Stimulated activated CD8-positive, alpha-beta memory T cell treated with anti-CD3 and anti-CD28 coated beads, Interleukin-12 subunit alpha, Interleukin-12 subunit beta, amount 100 ng/mL, for 24 hours (primary cell): Measurements from ENCODE around the gene LGR6.
"Not testable (repeated sequence)": the region's sequence is repeated elsewhere in the genome, so short reads cannot be mapped to it uniquely, and the experiment has no call there.

Experiments
- DNase-seq: peaks from one replicate; pipeline ENCODE4 v3.0.0-alpha.2; 2020; ENCODE audit errors: extremely low read depth

Gene LGR6

DNA sequence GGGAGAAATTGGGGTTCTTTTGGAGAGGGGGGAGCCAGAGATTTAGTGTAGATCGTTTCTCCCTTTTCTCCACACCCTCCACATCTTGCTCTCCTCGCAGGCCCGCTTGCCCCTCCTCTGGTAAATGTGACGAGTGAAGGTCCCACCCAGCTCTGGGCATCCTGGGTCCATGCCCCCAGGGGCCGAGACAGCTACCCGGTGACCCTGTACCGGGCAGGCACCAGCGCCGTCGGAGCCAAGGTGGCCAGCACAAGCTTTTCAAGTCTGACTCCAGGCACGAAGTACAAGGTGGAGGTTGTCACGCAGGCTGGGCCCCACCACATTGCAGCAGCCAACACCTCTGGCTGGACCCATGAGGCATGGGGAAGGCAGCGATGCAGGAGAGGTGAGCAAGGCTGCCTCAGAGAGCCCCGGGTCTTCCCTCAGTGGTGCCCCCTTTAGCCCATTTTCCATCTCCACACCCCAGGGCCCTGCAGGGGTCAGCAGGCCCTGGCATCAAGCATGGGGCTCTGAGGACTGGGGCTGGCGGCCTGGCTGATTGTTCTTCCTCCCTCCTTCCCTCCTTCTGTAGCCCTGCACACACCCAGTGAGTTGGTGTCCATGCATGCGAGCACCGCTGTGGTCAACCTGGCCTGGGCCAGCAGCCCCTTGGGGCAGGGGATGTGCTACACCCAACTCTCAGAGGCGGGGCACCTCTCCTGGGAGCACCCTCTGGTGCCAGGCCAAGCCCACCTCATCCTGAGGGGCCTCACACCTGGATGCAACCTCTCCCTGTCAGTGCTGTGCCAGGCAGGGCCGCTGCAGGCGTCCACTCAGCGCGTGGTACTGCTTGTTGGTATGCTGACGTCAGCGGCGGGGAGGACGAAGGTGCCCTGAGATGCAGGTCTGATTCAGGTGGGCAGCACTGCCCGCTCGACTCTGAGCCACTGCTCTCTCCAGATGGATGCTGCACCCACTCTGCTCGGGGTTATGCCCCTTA, 16.4 kb upstream of the LGR6 start:
- DNase-seq, result no peak

DNA sequence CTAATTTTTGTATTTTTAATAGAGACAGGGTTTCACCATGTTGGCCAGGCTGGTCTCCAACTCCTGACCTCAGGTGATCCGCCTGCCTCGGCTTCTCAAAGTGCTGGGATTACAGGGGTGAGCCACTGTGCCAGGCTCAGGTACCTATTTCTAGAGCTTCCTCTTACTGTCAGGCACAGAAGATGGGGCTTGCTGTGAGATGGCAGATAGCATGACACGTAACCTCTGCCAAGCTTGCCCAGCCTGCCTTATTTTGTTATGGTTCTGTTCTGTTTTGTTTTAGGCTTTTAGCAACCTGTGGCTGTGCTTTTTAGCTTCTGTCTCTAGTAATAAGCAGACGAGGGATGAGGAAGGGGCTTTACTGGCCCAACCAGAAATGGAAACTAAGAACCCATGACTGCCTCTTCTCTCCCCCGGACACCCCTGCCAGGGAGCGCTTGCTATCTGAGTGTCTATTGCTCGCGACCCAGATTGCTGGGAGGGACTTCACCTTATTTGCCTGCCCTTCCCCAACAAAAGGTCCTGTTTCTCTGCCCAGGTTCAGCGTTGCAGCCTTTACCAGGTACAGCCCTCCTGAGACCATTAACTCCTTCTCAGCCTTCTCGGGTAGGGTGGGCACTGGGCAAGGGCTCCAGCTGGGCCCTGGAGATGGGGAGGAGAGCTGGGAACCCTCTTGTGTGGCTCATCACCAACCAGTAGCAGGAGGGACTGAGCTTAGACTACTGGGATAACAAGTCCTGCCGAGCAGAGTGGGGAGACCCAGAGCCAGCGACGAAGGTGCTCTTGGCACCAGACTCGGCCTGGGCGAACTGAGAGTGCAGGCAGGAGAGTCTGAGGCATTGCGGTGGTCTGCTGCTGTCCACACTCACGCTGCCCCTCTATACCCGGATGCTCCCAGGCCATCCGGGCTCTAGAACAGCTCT, 13.5 kb upstream of the LGR6 start:
- no peak for DNase-seq

GRCh38 chr1:202180751-202181139, 12.9 kb upstream of the LGR6 start:
- DNase-seq, result not testable (repeated sequence)

GRCh38 chr1:202181586-202181985, 12.0 kb upstream of the LGR6 start:
- DNase-seq, result no peak

DNA sequence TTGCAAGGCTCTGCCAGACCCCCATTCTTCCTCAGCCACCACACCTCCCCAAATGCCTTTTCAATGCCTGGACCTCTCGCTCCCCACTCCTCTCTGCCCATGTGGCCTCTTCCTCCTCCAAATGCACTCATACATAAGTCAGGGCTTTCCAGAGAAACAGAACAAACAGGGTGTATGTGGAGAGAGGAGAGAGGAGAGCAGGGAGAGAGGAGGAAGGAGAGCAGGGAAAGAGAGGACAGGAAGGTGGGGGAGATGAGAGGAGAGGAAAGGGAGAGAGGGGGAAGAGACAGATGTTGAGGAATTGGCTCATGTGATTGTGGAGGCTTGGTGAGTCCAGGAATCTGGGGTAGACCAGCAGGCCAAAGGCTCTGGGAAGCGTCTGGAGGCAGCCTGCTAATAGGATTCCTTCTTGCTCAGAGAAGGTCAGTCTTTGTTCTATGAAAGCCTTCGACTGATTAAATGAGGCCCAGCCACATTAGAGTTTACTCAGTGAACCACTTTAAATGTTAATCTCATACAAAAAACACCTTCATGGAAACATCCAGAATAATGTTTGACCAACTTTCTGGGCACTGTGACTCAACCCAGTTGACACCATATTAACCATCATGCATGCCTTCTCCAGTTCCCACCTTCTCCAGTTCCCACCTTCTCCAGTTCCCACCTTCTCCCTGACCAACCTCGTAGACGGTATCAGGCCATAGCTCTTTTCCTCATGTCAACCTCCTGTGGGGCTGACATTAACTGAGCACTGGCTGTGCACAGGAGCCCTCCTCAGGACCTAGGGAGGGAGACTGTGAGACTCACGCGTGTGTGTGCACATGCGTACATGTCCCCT, 11.3 kb upstream of the LGR6 start:
- no peak for DNase-seq

GRCh38 chr1:202184750-202185460, 8.7 kb upstream of the LGR6 start:
- DNase-seq, result no peak

DNA sequence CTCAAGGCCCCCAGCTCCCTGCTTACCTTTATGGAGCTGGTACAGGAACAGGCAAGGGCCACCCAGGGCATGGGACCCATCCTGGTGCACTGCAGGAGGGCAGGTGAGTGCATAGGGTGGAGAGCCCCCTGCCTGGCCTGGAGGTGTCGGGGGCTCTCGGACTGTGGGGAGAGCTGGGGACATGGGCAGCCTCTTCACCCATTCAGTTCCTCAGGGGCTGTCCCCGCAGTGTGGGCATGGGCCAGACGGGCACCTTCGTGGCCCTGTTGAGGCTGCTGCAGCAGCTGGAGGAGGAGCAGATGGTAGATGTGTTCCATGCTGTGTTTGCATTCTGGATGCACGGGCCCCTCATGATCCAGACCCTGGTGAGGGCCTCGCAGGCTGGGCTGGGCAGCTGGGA, 7.3 kb upstream of the LGR6 start:
- DNase-seq, result no peak

GRCh38 chr1:202187041-202187671, 6.4 kb upstream of the LGR6 start:
- no peak for DNase-seq

- DNase-seq, result no peak
Observed at GRCh38 chr1:202187697-202188407, 5.7 kb upstream of the LGR6 start.

- DNase-seq, result peak; percentile 60
Observed at GRCh38 chr1:202189001-202189790, 4.4 kb upstream of the LGR6 start.

DNA sequence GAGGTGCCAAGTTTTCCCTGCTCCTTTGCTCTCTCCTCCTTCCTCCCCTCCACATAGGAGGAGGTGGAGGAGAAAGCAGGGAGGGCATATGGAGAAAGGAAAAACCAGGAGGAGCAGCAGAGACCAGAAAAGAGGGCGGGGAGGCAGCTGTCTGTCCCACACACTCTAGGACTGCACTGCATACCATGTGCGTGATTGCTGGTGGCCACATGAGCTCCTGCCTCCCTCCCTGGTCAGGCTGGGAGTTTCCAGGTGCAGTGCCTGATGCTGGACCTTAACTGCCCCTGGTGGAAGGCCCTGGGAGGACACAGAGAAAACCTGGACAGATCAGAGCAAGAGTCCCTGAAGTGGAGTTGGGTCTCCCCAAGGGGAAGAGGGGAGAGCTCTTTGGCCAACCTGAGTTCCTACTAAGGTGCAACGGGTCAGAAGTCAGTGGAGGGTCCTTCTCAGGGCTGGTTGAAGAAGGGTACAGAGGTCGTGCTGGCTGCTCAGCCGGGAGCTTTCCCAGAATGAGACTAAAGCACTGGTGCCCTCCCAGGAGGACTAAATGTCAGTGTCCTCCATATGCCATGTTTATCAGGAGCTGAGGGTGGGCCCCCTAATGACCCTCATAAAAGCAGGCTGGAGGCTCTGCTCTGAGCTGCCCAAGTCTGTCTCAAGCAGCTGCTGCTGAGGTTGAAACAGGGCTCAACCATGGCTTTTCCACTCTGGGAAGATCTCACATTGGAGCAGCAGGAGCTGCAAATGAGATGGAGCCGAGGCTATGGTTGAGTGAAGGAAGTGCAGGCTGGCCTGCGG, 3.5 kb upstream of the LGR6 start:
- DNase-seq, result no peak

DNA sequence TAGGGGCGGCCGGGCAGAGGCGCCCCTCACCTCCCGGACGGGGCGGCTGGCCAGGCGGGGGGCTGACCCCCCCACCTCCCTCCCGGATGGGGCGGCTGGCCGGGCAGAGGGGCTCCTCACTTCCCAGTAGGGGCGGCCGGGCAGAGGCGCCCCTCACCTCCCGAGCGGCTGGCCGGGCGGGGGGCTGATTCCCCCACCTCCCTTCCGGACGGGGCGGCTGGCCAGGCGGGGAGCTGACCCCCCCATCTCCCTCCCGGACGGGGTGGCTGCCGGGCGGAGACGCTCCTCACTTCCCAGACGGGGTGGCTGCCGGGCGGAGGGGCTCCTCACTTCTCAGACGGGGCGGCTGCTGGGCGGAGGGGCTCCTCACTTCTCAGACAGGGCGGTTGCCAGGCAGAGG, 2.2 kb upstream of the LGR6 start:
- not testable (repeated sequence) for DNase-seq

GRCh38 chr1:202192770-202193613, 607 bp upstream of the LGR6 start:
- DNase-seq, result peak; percentile 12

DNA sequence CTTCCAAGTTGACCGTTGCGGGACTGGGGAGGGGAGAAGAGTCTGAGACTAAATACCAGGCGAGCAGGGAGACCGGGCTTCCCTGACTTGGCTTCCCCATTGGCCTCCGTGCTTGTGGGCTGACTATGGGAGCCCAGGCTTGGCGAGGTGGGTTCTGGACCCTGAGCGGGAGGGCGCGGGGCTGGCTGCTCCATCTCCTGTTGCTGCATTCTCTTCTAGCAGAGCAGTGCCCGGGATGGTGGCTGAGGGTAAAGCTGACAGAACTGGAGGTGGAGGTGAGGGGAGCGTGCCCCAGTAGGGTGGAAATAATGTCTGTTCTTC, 689 bp downstream of the LGR6 start:
- no peak for DNase-seq

DNA sequence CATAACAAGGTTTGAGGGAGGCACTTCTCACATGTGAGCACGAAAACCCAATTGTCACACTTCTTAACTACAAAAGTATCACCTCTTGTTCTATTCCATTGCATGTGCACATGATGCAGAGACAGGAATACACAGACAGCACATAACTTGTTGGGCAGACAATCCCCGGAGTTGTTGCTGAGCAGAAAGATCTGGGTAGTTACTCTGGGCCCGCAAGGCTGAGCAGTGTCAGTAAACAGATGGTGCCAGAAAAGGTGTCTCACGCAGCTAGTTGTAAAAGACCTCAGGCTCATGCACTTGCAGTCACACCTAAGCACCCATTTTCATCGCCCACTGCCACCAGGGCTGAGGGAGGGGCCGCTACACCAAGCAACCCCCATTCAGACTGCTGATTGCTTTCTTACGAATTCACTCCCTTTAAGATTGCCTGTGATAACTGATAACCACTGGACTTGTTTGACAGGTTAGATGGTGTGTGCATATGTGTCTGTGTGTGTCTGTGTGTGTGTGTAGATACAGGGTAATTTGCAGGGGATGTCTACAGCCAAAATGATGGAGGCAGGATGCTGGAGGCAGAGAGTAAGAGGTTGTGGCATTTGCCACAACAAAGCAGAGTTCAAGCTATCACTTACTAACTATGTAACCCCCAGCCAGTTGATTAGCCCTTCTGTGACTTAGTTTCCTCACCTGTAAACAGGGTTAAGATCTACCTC, 4.2 kb downstream of the LGR6 start:
- no peak for DNase-seq

GRCh38 chr1:202198366-202198724, 4.7 kb downstream of the LGR6 start:
- no peak for DNase-seq
